Gastroesophageal sphincter (tissue), 3 donors: ENCODE results near the gene CPNE1.

ENCODE experiments used
- CTCF ChIP-seq, 4 experiments: fragments of 200-600 bp in 2 of 4; fragments of 450-650 bp in 2 of 4; sonication (generic) in 1 of 4; IDR thresholded peaks; one replicate each; pipeline ENCODE4 v1.5.1; 2017 to 2019; ENCODE audit warnings: antibody characterized with exemption in 4 of 4, mild to moderate bottlenecking in 2 of 4, moderate library complexity in 2 of 4
- EP300 ChIP-seq: sonication (generic); formaldehyde crosslinking; IDR thresholded peaks from one replicate; pipeline ENCODE4 v1.6.1; 2017; ENCODE audit warnings: antibody characterized with exemption, mild to moderate bottlenecking
- POLR2A ChIP-seq, 2 donors: fragments of 450-650 bp; IDR thresholded peaks; one replicate each; pipeline ENCODE4 v1.6.1; 2017; ENCODE audit warnings: antibody characterized with exemption in 2 of 2, mild to moderate bottlenecking in 2 of 2, moderate library complexity in 1 of 2
- POLR2AphosphoS5 ChIP-seq: sonication (generic); formaldehyde crosslinking; IDR thresholded peaks from one replicate; pipeline ENCODE4 v1.6.1; 2017; ENCODE audit warnings: antibody characterized with exemption

- no peak for TF ChIP-seq CTCF (IDR thresholded peaks at IDR 0.05)
- TF ChIP-seq POLR2A (IDR thresholded peaks at IDR 0.05), result no peak
- TF ChIP-seq POLR2AphosphoS5, result no peak
- TF ChIP-seq EP300, result no peak
These were observed 43.7 kb downstream of the CPNE1 start for GRCh38 chr20:35620818-35621559.
